Lower leg skin (tissue), 3 donors: ENCODE data around the gene GPR162.
"Not testable (repeated sequence)": the region's sequence is repeated elsewhere in the genome, so short reads cannot be mapped to it uniquely, and the experiment has no call there.

Source experiments
- POLR2A ChIP-seq, 2 donors: fragments of 450-650 bp; IDR thresholded peaks; one replicate each; pipeline ENCODE4 v1.6.1; 2016 to 2017; ENCODE audit warnings: antibody characterized with exemption in 2 of 2, mild to moderate bottlenecking in 1 of 2, moderate library complexity in 1 of 2
- TF ChIP-seq, protein P1 (sequence below), 3 donors: fragments of 450-650 bp; IDR thresholded peaks; one replicate each; pipeline ENCODE4 v1.5.1; 2016; ENCODE audit warnings: antibody characterized with exemption in 3 of 3, mild to moderate bottlenecking in 3 of 3, moderate library complexity in 2 of 3

DNA sequence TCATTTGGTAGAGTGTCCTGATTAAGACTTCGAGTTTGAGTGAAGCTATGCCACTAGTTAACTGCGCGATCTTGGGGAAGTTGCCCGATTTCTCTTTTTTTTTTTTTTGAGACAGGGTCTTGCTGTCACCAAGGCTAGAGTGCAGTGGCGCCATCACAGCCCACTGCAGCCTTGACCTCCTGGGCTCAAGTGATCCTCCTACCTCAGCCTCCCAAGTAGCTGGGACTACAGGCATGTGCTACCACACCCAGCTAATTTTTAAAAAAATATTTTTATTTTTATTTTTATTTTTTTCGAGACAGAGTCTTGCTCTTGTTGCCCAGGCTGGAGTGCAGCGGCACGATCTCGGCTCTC is 52.4 kb downstream of the GPR162 start:
- TF ChIP-seq, protein P1, sequence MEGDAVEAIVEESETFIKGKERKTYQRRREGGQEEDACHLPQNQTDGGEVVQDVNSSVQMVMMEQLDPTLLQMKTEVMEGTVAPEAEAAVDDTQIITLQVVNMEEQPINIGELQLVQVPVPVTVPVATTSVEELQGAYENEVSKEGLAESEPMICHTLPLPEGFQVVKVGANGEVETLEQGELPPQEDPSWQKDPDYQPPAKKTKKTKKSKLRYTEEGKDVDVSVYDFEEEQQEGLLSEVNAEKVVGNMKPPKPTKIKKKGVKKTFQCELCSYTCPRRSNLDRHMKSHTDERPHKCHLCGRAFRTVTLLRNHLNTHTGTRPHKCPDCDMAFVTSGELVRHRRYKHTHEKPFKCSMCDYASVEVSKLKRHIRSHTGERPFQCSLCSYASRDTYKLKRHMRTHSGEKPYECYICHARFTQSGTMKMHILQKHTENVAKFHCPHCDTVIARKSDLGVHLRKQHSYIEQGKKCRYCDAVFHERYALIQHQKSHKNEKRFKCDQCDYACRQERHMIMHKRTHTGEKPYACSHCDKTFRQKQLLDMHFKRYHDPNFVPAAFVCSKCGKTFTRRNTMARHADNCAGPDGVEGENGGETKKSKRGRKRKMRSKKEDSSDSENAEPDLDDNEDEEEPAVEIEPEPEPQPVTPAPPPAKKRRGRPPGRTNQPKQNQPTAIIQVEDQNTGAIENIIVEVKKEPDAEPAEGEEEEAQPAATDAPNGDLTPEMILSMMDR (IDR thresholded peaks at IDR 0.05): not testable (repeated sequence)
- not testable (repeated sequence) for TF ChIP-seq POLR2A (IDR thresholded peaks at IDR 0.05)
